GM21576 (cell line): ENCODE measurements around the gene MT4.
"Not testable (repeated sequence)": the region's sequence is repeated elsewhere in the genome, so short reads cannot be mapped to it uniquely, and the experiment has no call there.

ENCODE experiments used
- ATAC-seq: cut with Tn5 transposase; IDR thresholded peaks from one replicate; pipeline ENCODE4 v1.9.1; 2021; ENCODE audit warnings: mild to moderate bottlenecking, moderate library complexity; ENCODE audit not compliant: unreplicated experiment

Gene MT4

GRCh38 chr16:56558024-56558747, 6.7 kb upstream of the MT4 start:
- no peak for ATAC-seq

GRCh38 chr16:56559109-56559508, 5.8 kb upstream of the MT4 start:
- ATAC-seq: no peak

- ATAC-seq: no peak
Measured at GRCh38 chr16:56560447-56560846, 4.4 kb upstream of the MT4 start.

GRCh38 chr16:56561126-56561525, 3.7 kb upstream of the MT4 start:
- no peak for ATAC-seq

- no peak for ATAC-seq
Measured at GRCh38 chr16:56569971-56570370, 5.1 kb downstream of the MT4 start.

- ATAC-seq: no peak
Measured at GRCh38 chr16:56571525-56571924, 6.7 kb downstream of the MT4 start.

- no peak for ATAC-seq
Measured at GRCh38 chr16:56574625-56575024, 9.8 kb downstream of the MT4 start.

- peak; percentile 91 for ATAC-seq
Measured at GRCh38 chr16:56576585-56577299, 11.9 kb downstream of the MT4 start.

GRCh38 chr16:56577300-56577625, 12.4 kb downstream of the MT4 start:
- ATAC-seq: no peak

- ATAC-seq: no peak
Measured at GRCh38 chr16:56580391-56581048, 15.6 kb downstream of the MT4 start.

- ATAC-seq: not testable (repeated sequence)
Measured at GRCh38 chr16:56582911-56583310, 18.0 kb downstream of the MT4 start.

GRCh38 chr16:56583351-56584168, 18.7 kb downstream of the MT4 start:
- no peak for ATAC-seq

GRCh38 chr16:56584276-56584675, 19.4 kb downstream of the MT4 start:
- ATAC-seq: no peak

GRCh38 chr16:56588781-56589140, 23.9 kb downstream of the MT4 start:
- ATAC-seq: no peak

GRCh38 chr16:56589141-56590039, 24.5 kb downstream of the MT4 start, which contains the start of gene MT3:
Gene MT3 (plus strand): TSS chr16:56589528. CDS start chr16:56589591, 63 bp downstream.
- no peak for ATAC-seq

- ATAC-seq: no peak
Measured at GRCh38 chr16:56591377-56592060, 26.6 kb downstream of the MT4 start.

- no peak for ATAC-seq
Measured at GRCh38 chr16:56593573-56594291, 28.9 kb downstream of the MT4 start.

GRCh38 chr16:56594292-56594619, 29.4 kb downstream of the MT4 start:
- no peak for ATAC-seq

GRCh38 chr16:56600398-56600999, 35.6 kb downstream of the MT4 start:
- ATAC-seq: no peak
